ENCODE results near the gene PRR23E. TPM values are rescaled to one million over a fixed set of nuclear protein-coding genes. Genes with fewer than 3 reads are reported as not detected.

The PRR23E gene
- total RNA-seq, 4 donors from 2014 or later: not detected

DNA sequence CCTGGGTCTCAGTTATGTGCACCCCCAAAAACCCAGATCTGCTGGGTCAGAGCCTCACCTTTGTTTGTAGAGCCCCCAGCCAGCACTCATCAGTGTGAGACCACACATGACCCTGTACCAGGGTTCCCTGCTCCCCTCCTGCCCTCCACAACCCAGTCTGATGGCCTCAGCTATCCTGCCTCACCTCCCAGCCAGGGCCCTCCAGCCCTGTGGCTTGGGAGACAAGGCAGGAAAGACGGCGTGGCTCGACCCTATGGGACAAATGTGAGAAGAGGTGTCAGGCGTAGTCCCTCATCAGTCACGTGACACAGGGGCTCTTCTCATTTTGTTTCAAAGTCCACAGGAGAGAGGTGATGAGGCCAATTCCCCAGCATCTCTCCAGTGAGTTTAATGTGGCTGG, 28.3 kb upstream of the PRR23E start:
- H3K9me3 ChIP-seq: no peaks in the 10 kb centered on the region
- H3K4me1 ChIP-seq: peaks cover 0 to 3% of the 10 kb centered on the region in 2 donors
- H3K36me3 ChIP-seq: no peaks in the 10 kb centered on the region
- DNase-seq: no peak
- intact Hi-C loops (cut with DNase I): no loop called here
- 60 to 63% methylated on average over 2 to 4 of the region's 5 CpGs for WGBS, 2 donors
- H3K4me3 ChIP-seq (replicated peaks in 1 of 3): no peak overlapping the region
- no peak for TF ChIP-seq POLR2A (IDR thresholded peaks at IDR 0.05)
- no peak for TF ChIP-seq CTCF (IDR thresholded peaks at IDR 0.05)
- no peak overlapping the region for H3K27ac ChIP-seq
- no peaks in the 10 kb centered on the region for H3K27me3 ChIP-seq

GRCh38 chr3:127165036-127165435, 27.9 kb upstream of the PRR23E start:
- Histone ChIP-seq H3K27me3 (no peaks in the 10 kb centered on the region), H3K36me3 (no peaks in the 10 kb centered on the region), H3K27ac (no peak overlapping the region), H3K4me3 (replicated peaks in 1 of 3) (no peak overlapping the region), H3K4me1 (peaks cover 0 to 4% of the 10 kb centered on the region in 2 donors), H3K9me3 (no peaks in the 10 kb centered on the region)
- no peak for DNase-seq
- intact Hi-C loops (cut with DNase I): no loop called here
- no peak for TF ChIP-seq CTCF (IDR thresholded peaks at IDR 0.05)
- no peak for TF ChIP-seq POLR2A (IDR thresholded peaks at IDR 0.05)
- WGBS, 2 donors: 91 to 95% methylated on average over 2 of the region's 2 CpGs

- TF ChIP-seq CTCF (IDR thresholded peaks at IDR 0.05) (no peak), POLR2A (IDR thresholded peaks at IDR 0.05) (no peak)
- Histone ChIP-seq H3K36me3 (no peaks in the 10 kb centered on the region), H3K4me1 (peaks cover 0 to 7% of the 10 kb centered on the region in 2 donors), H3K9me3 (no peaks in the 10 kb centered on the region), H3K27ac (no peak overlapping the region), H3K27me3 (no peaks in the 10 kb centered on the region), H3K4me3 (replicated peaks in 1 of 3) (no peak overlapping the region)
- intact Hi-C loops (cut with DNase I): no loop called here
- DNase-seq: no peak
- 66 to 68% methylated on average over 5 of the region's 5 CpGs for WGBS, 2 donors
Measured at GRCh38 chr3:127165694-127166485, 27.0 kb upstream of the PRR23E start.

GRCh38 chr3:127166501-127167065, 26.3 kb upstream of the PRR23E start:
- Histone ChIP-seq H3K9me3 (no peaks in the 10 kb centered on the region), H3K27ac (no peak overlapping the region), H3K36me3 (no peaks in the 10 kb centered on the region), H3K4me3 (replicated peaks in 1 of 3) (no peak overlapping the region), H3K4me1 (peaks cover 7 to 14% of the 10 kb centered on the region in 2 donors), H3K27me3 (no peaks in the 10 kb centered on the region)
- DNase-seq: no peak
- intact Hi-C loops (cut with DNase I): no loop called here
- TF ChIP-seq POLR2A (IDR thresholded peaks at IDR 0.05) (no peak), CTCF (IDR thresholded peaks at IDR 0.05) (no peak)
- WGBS, 2 donors: 75 to 80% methylated on average over 8 to 9 of the region's 9 CpGs
